NCI-H1436 (cell line): ENCODE data around the gene USF1.
"Not testable (repeated sequence)": the region's sequence is repeated elsewhere in the genome, so short reads cannot be mapped to it uniquely, and the experiment has no call there.

Experiments
- DNase-seq: peaks from one replicate; lab custom pipeline; 2025; lab: John Stamatoyannopoulos, UW

The USF1 gene

GRCh38 chr1:161019111-161019660 is 26.6 kb downstream of the USF1 start:
- DNase-seq, result not testable (repeated sequence)

GRCh38 chr1:161018631-161018930 is 27.2 kb downstream of the USF1 start:
- DNase-seq, result no peak

- DNase-seq, result no peak
Measured at GRCh38 chr1:161017756-161018630, 27.8 kb downstream of the USF1 start.

GRCh38 chr1:161017181-161017580 is 28.6 kb downstream of the USF1 start:
- DNase-seq, result not testable (repeated sequence)

GRCh38 chr1:161016683-161017082 is 29.1 kb downstream of the USF1 start:
- DNase-seq, result not testable (repeated sequence)

GRCh38 chr1:161013488-161014230 is 32.1 kb downstream of the USF1 start:
- no peak for DNase-seq

- DNase-seq, result no peak
Measured at GRCh38 chr1:161013131-161013487, 32.7 kb downstream of the USF1 start.

GRCh38 chr1:161012420-161012819 is 33.4 kb downstream of the USF1 start:
- no peak for DNase-seq

GRCh38 chr1:161009602-161010211 is 36.1 kb downstream of the USF1 start:
- DNase-seq, result no peak

- no peak for DNase-seq
Measured at GRCh38 chr1:161008869-161009510, 36.8 kb downstream of the USF1 start.

GRCh38 chr1:161007369-161007768 is 38.4 kb downstream of the USF1 start:
- no peak for DNase-seq

- DNase-seq, result no peak
Measured at GRCh38 chr1:161006563-161006962, 39.2 kb downstream of the USF1 start.

GRCh38 chr1:161001525-161001924 is 44.3 kb downstream of the USF1 start:
- DNase-seq, result peak; percentile 13

GRCh38 chr1:161000736-161001480 is 44.9 kb downstream of the USF1 start:
- no peak for DNase-seq

GRCh38 chr1:160999376-160999775 is 46.4 kb downstream of the USF1 start:
- DNase-seq, result no peak

GRCh38 chr1:160997323-160998038 is 48.3 kb downstream of the USF1 start:
- DNase-seq, result no peak

- DNase-seq, result no peak
Measured at GRCh38 chr1:160996178-160996577, 49.6 kb downstream of the USF1 start.

GRCh38 chr1:160993544-160994193 is 52.1 kb downstream of the USF1 start:
- DNase-seq, result no peak

- not testable (repeated sequence) for DNase-seq
Measured at GRCh38 chr1:160992036-160992435, 53.7 kb downstream of the USF1 start.
